Right ventricle myocardium superior (tissue), 1 donor: ENCODE data around the gene ANO4. TPM values are rescaled to one million over a fixed set of nuclear protein-coding genes. Genes with fewer than 3 reads are reported as not detected.

Experiments used
- ATAC-seq: fragments of 200-7000 bp; cut with Tn5 transposase; one replicate; pipeline ENCODE4 v1.9.1; 2020; ENCODE audit warnings: mild to moderate bottlenecking; ENCODE audit not compliant: poor library complexity
- DNase-seq: peaks from one replicate; pipeline ENCODE4 v3.0.0-alpha.2; 2020
- intact Hi-C: fragments of 100-400 bp; cut with DNase I; formaldehyde crosslinking; loops from one replicate; pipeline ENCODE4 v1.11.2; 2022
- total RNA-seq: library from RNA; stranded (reverse); fragmentation: NEBNext Ultra II Directional; extraction: Animal tissue kit (Norgen Biotek cat#: 25700); gene quantifications from one replicate; pipeline ENCODE4 v1.2.1, GENCODE V29; 2021
- donor health status: DM: no; HTN: yes; CAD: no; lungs with severe emphysema.

ANO4 gene
- total RNA-seq, 1 donor from 2014 or later, result not detected

- intact Hi-C loops, result no loop called here
- DNase-seq (no peak), ATAC-seq (no peak)
Observed at GRCh38 chr12:100859063-100859627, 64.6 kb downstream of the ANO4 start.

GRCh38 chr12:100860611-100861010, 66.0 kb downstream of the ANO4 start:
- DNase-seq (no peak), ATAC-seq (no peak)
- intact Hi-C loops, result no loop called here

GRCh38 chr12:100862676-100863075, 68.1 kb downstream of the ANO4 start:
- ATAC-seq, result no peak
- intact Hi-C loops, result no loop called here
- no peak for DNase-seq

GRCh38 chr12:100864366-100864765, 69.8 kb downstream of the ANO4 start:
- intact Hi-C loops, result no loop called here
- no peak for ATAC-seq

GRCh38 chr12:100867639-100868393, 73.2 kb downstream of the ANO4 start:
- intact Hi-C loops, result no loop called here
- no peak for ATAC-seq

More at GRCh38 chr12:100864366-100864765, 69.8 kb downstream of the ANO4 start:
- DNase-seq, result no peak

GRCh38 chr12:100868487-100868886, 73.9 kb downstream of the ANO4 start:
- DNase-seq (no peak), ATAC-seq (no peak)
- intact Hi-C loops, result no loop called here

More at GRCh38 chr12:100867639-100868393, 73.2 kb downstream of the ANO4 start:
- DNase-seq, result no peak

- no peak for ATAC-seq
- intact Hi-C loops, result no loop called here
- DNase-seq, result no peak
Observed at GRCh38 chr12:100871195-100871734, 76.7 kb downstream of the ANO4 start.

- no peak for DNase-seq
- ATAC-seq, result no peak
- intact Hi-C loops, result no loop called here
Observed at GRCh38 chr12:100875156-100875555, 80.6 kb downstream of the ANO4 start.

GRCh38 chr12:100875771-100876170, 81.2 kb downstream of the ANO4 start:
- no peak for DNase-seq
- intact Hi-C loops, result no loop called here
- no peak for ATAC-seq

GRCh38 chr12:100877776-100878175, 83.2 kb downstream of the ANO4 start:
- ATAC-seq, result no peak
- intact Hi-C loops, result no loop called here
- no peak for DNase-seq

- no peak for ATAC-seq
- intact Hi-C loops, result no loop called here
- DNase-seq, result no peak
Observed at GRCh38 chr12:100895192-100895591, 100.6 kb downstream of the ANO4 start.

- ATAC-seq, result no peak
- DNase-seq, result no peak
- intact Hi-C loops, result no loop called here
Observed at GRCh38 chr12:100896192-100896591, 101.6 kb downstream of the ANO4 start.

- ATAC-seq, result no peak
- DNase-seq, result no peak
- intact Hi-C loops, result no loop called here
Observed at GRCh38 chr12:100897240-100897639, 102.7 kb downstream of the ANO4 start.

- no peak for ATAC-seq
- intact Hi-C loops, result no loop called here
- no peak for DNase-seq
Observed at GRCh38 chr12:100899301-100899700, 104.7 kb downstream of the ANO4 start.

GRCh38 chr12:100900808-100901207, 106.2 kb downstream of the ANO4 start:
- DNase-seq (no peak), ATAC-seq (no peak)
- intact Hi-C loops, result no loop called here

- ATAC-seq (no peak), DNase-seq (no peak)
- intact Hi-C loops, result no loop called here
Observed at GRCh38 chr12:100901266-100901665, 106.7 kb downstream of the ANO4 start.

GRCh38 chr12:100904270-100904669, 109.7 kb downstream of the ANO4 start:
- no peak for DNase-seq
- no peak for ATAC-seq

GRCh38 chr12:100908501-100908900, 113.9 kb downstream of the ANO4 start:
- DNase-seq (no peak), ATAC-seq (no peak)
- intact Hi-C loops, result no loop called here

More at GRCh38 chr12:100904270-100904669, 109.7 kb downstream of the ANO4 start:
- intact Hi-C loops, result no loop called here

- intact Hi-C loops, result no loop called here
- ATAC-seq (no peak), DNase-seq (no peak)
Observed at GRCh38 chr12:100913872-100914592, 119.5 kb downstream of the ANO4 start.

GRCh38 chr12:100919116-100919515, 124.5 kb downstream of the ANO4 start:
- intact Hi-C loops, result no loop called here
- ATAC-seq (no peak), DNase-seq (no peak)
